NCI-H2171 (cell line): ENCODE measurements around the gene MKNK2.

Experiments
- DNase-seq: peaks from one replicate; lab custom pipeline; 2025; lab: John Stamatoyannopoulos, UW

Gene MKNK2

GRCh38 chr19:2057484-2058469, 6.7 kb upstream of the MKNK2 start:
- no peak for DNase-seq

- no peak for DNase-seq
Observed at GRCh38 chr19:2056837-2057192, 5.8 kb upstream of the MKNK2 start.

DNA sequence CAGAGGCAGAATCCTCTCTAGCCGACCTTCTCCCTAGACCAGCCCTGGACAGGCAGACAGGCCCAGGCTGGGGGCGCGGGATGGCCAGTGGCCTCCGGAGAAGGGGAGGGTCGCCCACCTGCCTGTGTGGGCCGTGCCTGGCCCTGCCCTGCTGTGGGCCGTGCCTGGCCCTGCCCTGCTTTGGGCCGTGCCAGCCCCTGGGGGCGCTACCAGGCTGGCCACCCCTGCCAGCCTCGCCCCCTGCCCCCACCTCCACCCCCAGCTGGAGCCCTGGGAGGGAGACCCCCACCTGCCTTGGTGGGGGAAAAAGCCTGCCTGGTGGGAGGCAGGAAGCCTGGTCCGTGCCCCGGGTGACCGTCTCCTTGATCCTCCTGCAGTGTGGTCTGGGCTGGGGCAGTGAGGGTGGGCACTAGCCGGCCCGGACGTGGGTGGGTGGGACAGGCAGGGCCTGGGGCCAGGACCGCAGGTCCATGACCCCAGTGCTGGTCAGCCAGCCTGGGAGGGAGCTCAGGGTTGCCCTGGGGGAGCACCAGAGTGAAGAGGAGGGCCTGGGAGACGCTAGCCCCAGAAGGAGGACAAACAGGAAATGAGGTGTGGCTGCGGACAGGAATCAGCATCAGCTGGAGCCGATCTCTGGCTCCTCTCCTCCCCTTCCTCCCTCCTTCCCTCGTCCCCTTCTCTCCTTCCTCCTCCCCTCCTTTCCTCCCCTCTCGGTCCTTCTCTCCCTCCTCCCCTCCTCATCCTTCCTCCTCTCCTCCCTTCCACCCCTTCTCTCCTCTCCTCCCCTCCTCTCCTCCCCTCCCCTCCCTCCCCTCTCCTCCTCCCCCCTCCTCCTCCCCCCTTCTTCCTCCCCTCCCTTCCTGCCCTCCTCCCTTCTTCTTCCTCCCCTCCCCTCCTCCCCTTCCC, 5.1 kb upstream of the MKNK2 start:
- DNase-seq, result no peak

- no peak for DNase-seq
Observed at GRCh38 chr19:2054763-2055162, 3.7 kb upstream of the MKNK2 start.

GRCh38 chr19:2053601-2054389, 2.8 kb upstream of the MKNK2 start:
- DNase-seq, result no peak

GRCh38 chr19:2051773-2052704, 995 bp upstream of the MKNK2 start:
- DNase-seq, result no peak

GRCh38 chr19:2050349-2050990, 574 bp downstream of the MKNK2 start:
- no peak for DNase-seq

GRCh38 chr19:2049741-2050348, 1.2 kb downstream of the MKNK2 start:
- no peak for DNase-seq

DNA sequence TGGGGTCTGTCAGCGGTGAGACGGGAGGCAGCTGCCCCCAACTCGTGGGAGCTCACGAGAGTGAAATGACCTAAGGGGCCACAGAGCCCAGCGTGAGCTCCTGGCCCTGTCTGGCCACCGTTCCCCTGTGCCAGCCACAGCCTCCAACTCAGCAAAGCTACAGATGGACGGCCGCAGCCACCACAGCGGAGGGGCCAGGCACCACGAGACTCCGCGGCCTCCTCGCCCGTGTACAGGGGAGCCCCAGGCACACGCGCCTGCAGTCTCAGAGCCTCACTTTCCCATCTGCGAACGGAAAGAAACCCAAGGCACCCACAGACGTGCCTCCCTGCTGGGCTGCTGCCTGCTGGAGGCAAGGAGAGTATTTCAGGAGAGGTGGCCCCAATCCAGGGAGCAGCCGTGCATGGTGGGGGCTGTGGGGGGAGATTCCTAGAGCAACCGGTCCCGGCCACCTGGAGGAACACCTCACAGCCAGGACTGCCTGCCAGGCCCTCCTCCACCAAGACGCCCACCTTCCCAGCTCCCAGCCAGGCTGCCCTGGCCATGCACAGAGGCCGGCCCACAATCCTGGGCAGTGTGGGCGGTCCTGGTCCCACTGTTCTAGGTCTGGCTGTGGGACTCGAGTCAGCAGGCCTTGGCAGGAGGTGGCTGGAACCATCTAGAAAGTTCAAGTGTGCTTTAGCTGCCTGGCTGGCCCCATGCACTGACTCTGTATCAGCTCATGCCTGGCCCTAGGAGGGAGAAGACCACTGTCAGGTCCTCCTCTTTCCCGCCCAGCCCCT, 1.9 kb downstream of the MKNK2 start:
- DNase-seq, result no peak

DNA sequence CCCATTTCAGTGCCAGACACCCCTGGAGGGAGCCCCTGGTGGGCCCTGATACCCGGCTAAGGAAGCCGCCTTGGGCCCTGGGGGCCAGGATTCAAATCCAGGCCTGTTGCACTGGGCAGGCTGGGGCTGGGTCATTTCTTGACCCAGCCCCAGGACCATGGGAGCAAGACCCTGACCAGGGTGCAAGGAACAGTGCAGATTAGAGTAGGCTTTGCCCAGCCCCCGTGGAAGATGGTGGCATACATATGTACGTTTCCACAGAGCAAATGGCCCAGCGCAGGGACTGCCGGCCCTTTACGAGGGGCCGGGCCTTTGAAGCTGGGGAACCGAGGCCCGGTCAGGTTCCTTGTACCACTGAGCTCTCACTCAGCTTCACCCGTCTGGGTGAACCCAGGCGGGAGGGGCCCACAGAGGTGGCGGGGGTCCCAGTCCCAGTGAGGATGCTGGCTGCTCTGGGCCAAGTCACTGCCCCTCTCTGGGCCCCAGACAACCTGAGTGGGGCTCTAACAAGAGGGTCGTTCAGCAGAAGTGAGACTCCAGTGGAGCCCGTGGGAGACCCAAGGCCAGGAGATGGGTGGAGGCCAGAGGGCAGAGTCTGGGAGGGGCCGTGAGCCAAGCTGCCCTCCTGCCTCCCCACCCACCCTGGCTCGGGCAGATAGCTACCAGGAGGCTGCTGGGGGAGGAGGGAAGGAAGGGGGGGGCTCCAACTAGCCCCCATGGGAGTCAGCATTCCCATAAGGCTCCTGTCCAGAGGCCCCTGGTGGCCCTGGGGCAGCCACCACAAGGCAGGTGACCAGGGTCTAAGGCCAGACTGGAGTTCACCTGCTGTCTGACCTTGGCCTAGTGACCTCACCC, 2.7 kb downstream of the MKNK2 start:
- DNase-seq, result no peak

DNA sequence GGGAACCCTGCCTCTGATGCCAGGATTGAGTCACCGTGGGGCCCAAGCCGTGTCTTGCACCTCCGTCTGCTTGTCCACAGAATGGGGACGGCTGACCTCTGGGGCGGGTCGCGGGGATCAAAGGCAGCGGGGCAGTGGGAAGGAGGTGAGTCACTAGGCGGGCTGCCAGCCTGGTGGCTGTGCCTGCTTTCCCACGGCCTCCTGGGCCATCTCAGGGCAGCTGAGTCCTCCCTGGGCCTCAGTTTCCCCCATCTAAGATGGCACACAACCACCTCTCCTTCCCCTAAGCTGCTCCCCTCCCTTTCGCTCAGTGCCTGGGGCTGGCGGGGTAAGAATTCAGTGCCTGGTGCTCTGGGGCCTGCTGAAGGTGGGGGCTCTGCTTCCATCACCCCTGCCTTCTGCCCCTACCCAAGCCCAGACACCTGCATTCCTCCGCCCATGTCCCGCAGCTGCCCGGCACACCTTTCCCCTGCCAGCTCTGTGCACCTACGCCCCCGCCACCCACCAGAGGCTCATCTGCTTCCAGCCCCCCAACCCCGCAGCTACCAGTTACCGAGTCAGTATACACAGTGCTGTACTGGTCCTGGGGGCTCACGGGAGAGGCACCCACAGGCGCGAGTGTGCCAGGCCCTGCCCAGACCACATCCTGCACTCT, 3.5 kb downstream of the MKNK2 start:
- no peak for DNase-seq

- no peak for DNase-seq
Observed at GRCh38 chr19:2047076-2047448, 4.0 kb downstream of the MKNK2 start.

- no peak for DNase-seq
Observed at GRCh38 chr19:2046046-2046907, 4.8 kb downstream of the MKNK2 start.

- DNase-seq, result no peak
Observed at GRCh38 chr19:2045501-2046045, 5.5 kb downstream of the MKNK2 start.

DNA sequence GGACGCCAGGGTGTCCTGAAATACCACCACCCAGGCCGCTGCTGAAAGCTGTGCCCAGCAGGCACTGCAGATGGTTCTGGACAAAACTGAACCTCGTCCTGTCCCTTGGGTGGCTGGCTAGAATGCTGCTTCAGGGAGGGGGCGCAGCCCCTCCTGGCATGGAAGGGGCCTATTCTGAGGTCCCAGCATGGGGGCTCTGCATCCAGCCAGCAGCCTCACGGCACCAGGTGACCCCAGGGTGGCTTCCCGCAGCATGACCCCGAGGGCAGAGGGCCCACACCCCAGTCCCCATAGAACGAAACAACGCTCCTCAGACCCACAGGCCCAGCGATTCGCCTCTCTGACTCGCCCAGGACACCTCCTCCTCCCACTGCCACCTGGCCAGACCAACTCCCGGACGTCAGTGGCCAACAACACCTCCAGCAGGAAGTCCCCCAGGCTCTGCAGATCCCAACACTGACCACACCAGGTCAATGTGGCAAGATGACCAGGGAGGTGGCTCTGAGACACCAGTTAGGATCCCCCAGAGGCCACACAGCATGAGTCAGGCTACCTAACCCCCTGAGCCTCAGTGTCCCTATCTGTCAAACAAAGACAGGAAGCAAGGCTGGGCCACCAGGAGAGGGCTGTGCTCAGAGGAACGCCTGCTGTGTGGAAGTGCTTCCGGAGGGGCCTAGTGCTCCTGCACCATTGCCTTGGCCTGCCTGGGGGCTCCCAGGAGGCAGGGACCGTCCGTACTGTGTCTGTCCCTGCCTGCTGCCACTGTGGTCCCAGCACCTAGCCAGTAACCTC, 6.1 kb downstream of the MKNK2 start:
- no peak for DNase-seq
